PC-9 (cell line): Measurements from ENCODE around the gene F2RL3.

Source experiments
- EZH2 ChIP-seq: fragments of 200-600 bp; sonication (generic); IDR thresholded peaks from 2 replicates; pipeline ENCODE4 v1.8.0; 2017; ENCODE audit warnings: antibody characterized with exemption, low read depth
- TF ChIP-seq, protein P1 (sequence below): fragments of 200-600 bp; sonication (generic); conservative IDR thresholded peaks from 2 replicates; pipeline ENCODE4 v1.6.1; 2017; ENCODE audit warnings: mixed run types, antibody characterized with exemption, mild to moderate bottlenecking, moderate library complexity

DNA sequence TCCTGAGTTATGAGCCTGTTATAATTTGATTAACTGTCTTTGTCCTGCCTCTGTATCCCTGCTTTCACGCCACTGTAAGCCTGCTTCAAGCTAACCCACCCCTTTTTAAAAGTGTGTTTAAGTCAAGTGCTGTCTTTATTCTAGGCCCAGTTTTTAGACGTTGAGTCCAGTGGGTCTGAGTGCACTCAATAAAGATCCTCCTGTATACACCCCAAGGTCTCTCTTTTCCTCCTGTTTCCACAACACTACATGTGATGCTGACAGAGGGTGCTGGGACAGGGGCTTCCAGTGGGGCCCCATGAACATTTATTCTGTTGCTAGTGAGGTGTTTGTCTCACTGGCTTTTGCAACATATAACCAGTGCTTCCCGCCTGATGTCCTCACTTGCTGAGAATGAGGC, 6.7 kb upstream of the F2RL3 start:
- TF ChIP-seq, protein P1, sequence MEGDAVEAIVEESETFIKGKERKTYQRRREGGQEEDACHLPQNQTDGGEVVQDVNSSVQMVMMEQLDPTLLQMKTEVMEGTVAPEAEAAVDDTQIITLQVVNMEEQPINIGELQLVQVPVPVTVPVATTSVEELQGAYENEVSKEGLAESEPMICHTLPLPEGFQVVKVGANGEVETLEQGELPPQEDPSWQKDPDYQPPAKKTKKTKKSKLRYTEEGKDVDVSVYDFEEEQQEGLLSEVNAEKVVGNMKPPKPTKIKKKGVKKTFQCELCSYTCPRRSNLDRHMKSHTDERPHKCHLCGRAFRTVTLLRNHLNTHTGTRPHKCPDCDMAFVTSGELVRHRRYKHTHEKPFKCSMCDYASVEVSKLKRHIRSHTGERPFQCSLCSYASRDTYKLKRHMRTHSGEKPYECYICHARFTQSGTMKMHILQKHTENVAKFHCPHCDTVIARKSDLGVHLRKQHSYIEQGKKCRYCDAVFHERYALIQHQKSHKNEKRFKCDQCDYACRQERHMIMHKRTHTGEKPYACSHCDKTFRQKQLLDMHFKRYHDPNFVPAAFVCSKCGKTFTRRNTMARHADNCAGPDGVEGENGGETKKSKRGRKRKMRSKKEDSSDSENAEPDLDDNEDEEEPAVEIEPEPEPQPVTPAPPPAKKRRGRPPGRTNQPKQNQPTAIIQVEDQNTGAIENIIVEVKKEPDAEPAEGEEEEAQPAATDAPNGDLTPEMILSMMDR: no peak
- TF ChIP-seq EZH2: no peak
